GM19351 (cell line): ENCODE results near the gene SLC39A11.

ENCODE experiments used
- ATAC-seq: cut with Tn5 transposase; IDR thresholded peaks from one replicate; pipeline ENCODE4 v1.9.1; 2021; ENCODE audit warnings: mild to moderate bottlenecking, moderate library complexity; ENCODE audit not compliant: unreplicated experiment

The SLC39A11 gene

GRCh38 chr17:72667096-72668063, 425.1 kb downstream of the SLC39A11 start:
- ATAC-seq: no peak

- no peak for ATAC-seq
Observed at GRCh38 chr17:72665852-72666851, 426.3 kb downstream of the SLC39A11 start.

- ATAC-seq: no peak
Observed at GRCh38 chr17:72662827-72663190, 429.7 kb downstream of the SLC39A11 start.

- ATAC-seq: no peak
Observed at GRCh38 chr17:72661945-72662826, 430.3 kb downstream of the SLC39A11 start.

- no peak for ATAC-seq
Observed at GRCh38 chr17:72661116-72661944, 431.2 kb downstream of the SLC39A11 start.

- ATAC-seq: no peak
Observed at GRCh38 chr17:72660274-72661115, 432.0 kb downstream of the SLC39A11 start.

GRCh38 chr17:72659811-72660210, 432.7 kb downstream of the SLC39A11 start:
- ATAC-seq: no peak

- no peak for ATAC-seq
Observed at GRCh38 chr17:72658675-72659074, 433.8 kb downstream of the SLC39A11 start.

GRCh38 chr17:72657467-72658317, 434.8 kb downstream of the SLC39A11 start:
- no peak for ATAC-seq

- no peak for ATAC-seq
Observed at GRCh38 chr17:72656130-72656763, 436.2 kb downstream of the SLC39A11 start.

GRCh38 chr17:72654706-72655105, 437.8 kb downstream of the SLC39A11 start:
- ATAC-seq: no peak

- no peak for ATAC-seq
Observed at GRCh38 chr17:72651988-72652387, 440.5 kb downstream of the SLC39A11 start.

GRCh38 chr17:72648702-72649101, 443.8 kb downstream of the SLC39A11 start:
- ATAC-seq: no peak

- no peak for ATAC-seq
Observed at GRCh38 chr17:72646176-72646575, 446.3 kb downstream of the SLC39A11 start.

GRCh38 chr17:72644492-72644891, 448.0 kb downstream of the SLC39A11 start:
- no peak for ATAC-seq

- no peak for ATAC-seq
Observed at GRCh38 chr17:72643575-72644216, 448.8 kb downstream of the SLC39A11 start.

- ATAC-seq: no peak
Observed at GRCh38 chr17:72642720-72643119, 449.8 kb downstream of the SLC39A11 start.
